Measurements from ENCODE around the gene TRAF3IP1.

TRAF3IP1 gene

DNA sequence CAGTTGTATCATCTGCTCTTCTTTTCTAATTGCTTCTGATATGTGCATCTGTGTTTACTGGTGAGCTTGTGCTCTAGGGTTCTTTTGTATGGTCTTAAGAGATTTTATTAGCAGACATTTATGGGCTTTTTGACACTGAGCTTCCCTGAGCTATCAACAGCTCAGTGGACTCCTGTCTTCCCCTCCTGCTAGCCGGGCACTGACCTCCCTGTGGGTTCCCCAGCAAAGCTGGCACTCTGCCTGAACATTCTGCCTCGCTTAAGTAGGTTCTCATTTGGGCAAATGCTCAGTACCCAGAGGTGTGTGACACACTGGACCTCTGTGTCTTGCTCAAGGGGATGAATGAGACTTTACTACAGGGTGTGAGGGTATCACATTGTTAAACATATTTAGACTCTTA is 15.8 kb downstream of the TRAF3IP1 start:
- TF ChIP-seq MYC (IDR thresholded peaks at IDR 0.05; ENCODE audit: low read depth, low read length) (no peak), CTCF (IDR thresholded peaks at IDR 0.05; ENCODE audit: low read depth, low read length) (no peak), POLR2A (IDR thresholded peaks at IDR 0.05; ENCODE audit: extremely low read depth, insufficient read length) (no peak)
- TF ChIP-seq, protein P1, sequence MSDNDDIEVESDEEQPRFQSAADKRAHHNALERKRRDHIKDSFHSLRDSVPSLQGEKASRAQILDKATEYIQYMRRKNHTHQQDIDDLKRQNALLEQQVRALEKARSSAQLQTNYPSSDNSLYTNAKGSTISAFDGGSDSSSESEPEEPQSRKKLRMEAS (IDR thresholded peaks at IDR 0.05; ENCODE audit: low read depth, low read length), result no peak
- DNase-seq (ENCODE audit: low read depth), result no peak
- no peak overlapping the region for H3K4me3 ChIP-seq (ENCODE audit: low read depth, low read length)

DNA sequence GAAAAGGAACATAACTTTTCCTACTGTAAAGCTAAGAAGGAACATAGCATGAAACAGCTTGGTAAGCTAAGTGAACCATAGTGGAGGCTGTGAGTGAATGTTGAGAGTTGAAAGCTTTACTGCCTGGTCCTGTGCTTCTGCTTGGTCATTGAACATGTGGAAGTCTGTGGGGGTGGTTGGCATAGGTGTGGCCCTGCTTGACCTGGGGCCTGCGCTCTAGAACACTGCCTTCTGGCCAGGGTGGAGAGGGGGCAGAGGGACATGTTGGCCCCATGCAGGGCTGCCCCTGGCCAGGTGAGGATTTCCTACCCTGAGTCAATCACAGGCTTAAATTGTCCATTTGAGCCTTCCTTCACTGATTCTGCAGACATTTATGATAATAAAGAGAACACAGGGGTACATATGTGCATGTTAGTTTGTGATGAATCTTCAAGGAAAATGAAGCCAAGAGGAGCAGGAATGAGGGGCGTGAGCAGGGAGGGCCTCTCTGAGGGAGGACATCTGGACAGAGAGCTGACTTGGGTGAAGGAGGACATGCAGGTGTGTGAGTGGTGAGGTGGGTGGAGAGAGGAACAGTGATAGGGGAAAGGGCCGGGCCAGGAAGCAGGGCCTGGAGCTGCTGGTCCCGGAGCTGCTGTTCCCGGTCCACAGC is 16.6 kb downstream of the TRAF3IP1 start:
- no peak overlapping the region for H3K4me3 ChIP-seq (ENCODE audit: low read depth, low read length)
- DNase-seq (ENCODE audit: low read depth), result no peak
- TF ChIP-seq, protein P1 (IDR thresholded peaks at IDR 0.05; ENCODE audit: low read depth, low read length), result no peak
- TF ChIP-seq POLR2A (IDR thresholded peaks at IDR 0.05; ENCODE audit: extremely low read depth, insufficient read length), result no peak

DNA sequence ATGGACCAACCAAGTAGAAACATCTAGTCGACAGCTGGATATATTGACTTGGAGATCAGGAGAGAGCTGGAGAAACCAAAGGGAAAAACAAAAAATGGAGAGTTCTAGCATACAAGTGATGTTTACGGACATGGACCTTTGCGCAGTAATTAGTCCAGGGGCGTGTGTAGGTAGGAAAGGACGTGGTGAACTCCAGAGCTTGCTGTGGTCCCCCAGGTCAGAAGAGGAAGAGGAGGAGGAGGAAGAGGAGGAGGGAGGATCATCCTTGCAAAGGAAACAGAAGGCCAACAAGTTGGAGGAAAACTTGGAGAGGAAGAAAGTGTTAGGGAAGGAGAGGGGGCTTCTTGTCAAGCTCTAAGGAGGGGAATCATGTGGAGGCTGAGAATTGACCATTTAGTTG is 17.5 kb downstream of the TRAF3IP1 start:
- no peak overlapping the region for H3K4me3 ChIP-seq (ENCODE audit: low read depth, low read length)
- TF ChIP-seq MYC (IDR thresholded peaks at IDR 0.05; ENCODE audit: low read depth, low read length), result no peak
- TF ChIP-seq POLR2A (IDR thresholded peaks at IDR 0.05; ENCODE audit: extremely low read depth, insufficient read length), result no peak
- TF ChIP-seq, protein P1 (IDR thresholded peaks at IDR 0.05; ENCODE audit: low read depth, low read length), result no peak
- no peak for TF ChIP-seq CTCF (IDR thresholded peaks at IDR 0.05; ENCODE audit: low read depth, low read length)
- DNase-seq (ENCODE audit: low read depth), result no peak

GRCh38 chr2:238338710-238339394 is 18.5 kb downstream of the TRAF3IP1 start:
- TF ChIP-seq, protein P1 (IDR thresholded peaks at IDR 0.05; ENCODE audit: low read depth, low read length), result no peak
- TF ChIP-seq CTCF (IDR thresholded peaks at IDR 0.05; ENCODE audit: low read depth, low read length), result no peak
- no peak for TF ChIP-seq POLR2A (IDR thresholded peaks at IDR 0.05; ENCODE audit: extremely low read depth, insufficient read length)
- TF ChIP-seq MYC (IDR thresholded peaks at IDR 0.05; ENCODE audit: low read depth, low read length), result no peak
- H3K4me3 ChIP-seq (ENCODE audit: low read depth, low read length), result no peak overlapping the region
- DNase-seq (ENCODE audit: low read depth), result no peak

- no peak for DNase-seq (ENCODE audit: low read depth)
- TF ChIP-seq MYC (IDR thresholded peaks at IDR 0.05; ENCODE audit: low read depth, low read length), result no peak
- TF ChIP-seq POLR2A (IDR thresholded peaks at IDR 0.05; ENCODE audit: extremely low read depth, insufficient read length), result no peak
- TF ChIP-seq, protein P1 (IDR thresholded peaks at IDR 0.05; ENCODE audit: low read depth, low read length), result no peak
- no peak for TF ChIP-seq CTCF (IDR thresholded peaks at IDR 0.05; ENCODE audit: low read depth, low read length)
- H3K4me3 ChIP-seq (ENCODE audit: low read depth, low read length), result no peak overlapping the region
Measured at GRCh38 chr2:238339395-238339780, 19.1 kb downstream of the TRAF3IP1 start.

DNA sequence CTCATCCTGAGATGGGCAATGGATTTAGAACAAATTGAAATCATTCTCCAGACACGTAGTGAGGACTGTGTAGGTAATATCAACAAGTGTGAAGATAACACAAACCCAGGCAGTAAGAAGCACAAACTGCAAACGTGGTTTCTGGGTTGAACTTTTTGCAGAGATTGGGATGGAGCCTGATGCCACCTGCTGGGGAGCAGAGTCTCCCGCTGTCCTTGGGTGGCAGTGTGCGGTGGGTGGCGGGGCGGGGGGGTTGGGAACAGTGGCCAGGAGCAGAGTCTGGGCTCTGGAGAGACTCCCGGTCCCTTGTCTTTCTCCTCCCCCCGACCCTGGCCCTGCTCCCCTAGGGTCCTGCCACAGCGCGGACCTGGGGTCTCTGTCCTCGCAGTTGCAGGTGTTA is 19.5 kb downstream of the TRAF3IP1 start:
- peak; percentile 26 for DNase-seq (ENCODE audit: low read depth)
- no peak overlapping the region for H3K4me3 ChIP-seq (ENCODE audit: low read depth, low read length)
- TF ChIP-seq, protein P1 (IDR thresholded peaks at IDR 0.05; ENCODE audit: low read depth, low read length), result no peak
- TF ChIP-seq MYC (IDR thresholded peaks at IDR 0.05; ENCODE audit: low read depth, low read length), result no peak
- TF ChIP-seq POLR2A (IDR thresholded peaks at IDR 0.05; ENCODE audit: extremely low read depth, insufficient read length), result no peak

Measured in NB4 (cell line).